Measurements from ENCODE around the gene NCBP1.

The NCBP1 gene

GRCh38 chr9:97596906-97597305 is 36.7 kb upstream of the NCBP1 start:
- in situ Hi-C loops (cut with HindIII; ENCODE audit: low sequenced_read_pairs), result no loop called here
- TF ChIP-seq, protein P1, sequence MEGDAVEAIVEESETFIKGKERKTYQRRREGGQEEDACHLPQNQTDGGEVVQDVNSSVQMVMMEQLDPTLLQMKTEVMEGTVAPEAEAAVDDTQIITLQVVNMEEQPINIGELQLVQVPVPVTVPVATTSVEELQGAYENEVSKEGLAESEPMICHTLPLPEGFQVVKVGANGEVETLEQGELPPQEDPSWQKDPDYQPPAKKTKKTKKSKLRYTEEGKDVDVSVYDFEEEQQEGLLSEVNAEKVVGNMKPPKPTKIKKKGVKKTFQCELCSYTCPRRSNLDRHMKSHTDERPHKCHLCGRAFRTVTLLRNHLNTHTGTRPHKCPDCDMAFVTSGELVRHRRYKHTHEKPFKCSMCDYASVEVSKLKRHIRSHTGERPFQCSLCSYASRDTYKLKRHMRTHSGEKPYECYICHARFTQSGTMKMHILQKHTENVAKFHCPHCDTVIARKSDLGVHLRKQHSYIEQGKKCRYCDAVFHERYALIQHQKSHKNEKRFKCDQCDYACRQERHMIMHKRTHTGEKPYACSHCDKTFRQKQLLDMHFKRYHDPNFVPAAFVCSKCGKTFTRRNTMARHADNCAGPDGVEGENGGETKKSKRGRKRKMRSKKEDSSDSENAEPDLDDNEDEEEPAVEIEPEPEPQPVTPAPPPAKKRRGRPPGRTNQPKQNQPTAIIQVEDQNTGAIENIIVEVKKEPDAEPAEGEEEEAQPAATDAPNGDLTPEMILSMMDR (IDR thresholded peaks at IDR 0.05; ENCODE audit: low read depth, low read length), result no peak
- H3K4me3 ChIP-seq (ENCODE audit: low read depth, low read length), result no peak overlapping the region
- DNase-seq (ENCODE audit: low read depth, low spot score), result no peak

- DNase-seq (ENCODE audit: low read depth, low spot score), result peak; percentile 80
- TF ChIP-seq, protein P1 (IDR thresholded peaks at IDR 0.05; ENCODE audit: low read depth, low read length), result peak; percentile 94
- in situ Hi-C loops (cut with HindIII; ENCODE audit: low sequenced_read_pairs), result no loop called here
- H3K4me3 ChIP-seq (ENCODE audit: low read depth, low read length), result no peak overlapping the region
Measured at GRCh38 chr9:97598461-97599288, 34.9 kb upstream of the NCBP1 start.

- TF ChIP-seq, protein P1 (IDR thresholded peaks at IDR 0.05; ENCODE audit: low read depth, low read length), result no peak
- in situ Hi-C loops (cut with HindIII; ENCODE audit: low sequenced_read_pairs), result no loop called here
- H3K4me3 ChIP-seq (ENCODE audit: low read depth, low read length), result no peak overlapping the region
- DNase-seq (ENCODE audit: low read depth, low spot score), result no peak
Measured at GRCh38 chr9:97599314-97599846, 34.2 kb upstream of the NCBP1 start.

DNA sequence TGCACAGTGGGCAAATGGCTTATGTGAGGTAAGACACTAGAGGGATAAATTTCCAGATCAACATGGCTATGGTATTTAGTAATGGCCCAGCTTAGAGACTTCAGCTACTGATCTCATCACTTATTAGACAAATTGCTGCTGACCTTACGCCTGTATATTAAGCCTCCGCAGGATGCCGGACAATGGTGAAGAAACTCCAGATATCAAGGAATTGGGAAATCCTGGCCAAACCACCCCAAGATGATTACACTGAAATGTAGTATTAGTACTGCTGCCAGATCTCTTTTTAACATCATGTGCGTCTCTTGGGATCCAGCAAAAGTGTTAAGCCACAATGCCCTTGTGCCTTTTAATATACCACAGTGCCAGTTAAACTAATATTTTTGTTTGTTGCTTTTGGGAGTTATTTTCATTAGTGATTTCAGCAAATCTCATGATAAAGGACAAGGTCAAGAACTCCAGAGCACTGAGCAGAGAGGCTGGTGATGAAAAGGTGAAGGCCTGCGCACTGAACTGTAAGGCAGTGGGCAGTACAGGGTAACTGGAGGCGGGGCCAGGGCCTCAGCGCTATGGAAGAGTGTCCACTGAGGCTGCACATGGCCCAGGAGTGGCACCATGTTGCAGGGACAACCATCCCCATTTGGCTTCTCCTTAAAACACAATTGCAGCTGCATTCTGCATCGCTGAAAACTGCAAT is 32.9 kb upstream of the NCBP1 start:
- TF ChIP-seq, protein P1 (IDR thresholded peaks at IDR 0.05; ENCODE audit: low read depth, low read length), result no peak
- no peak for DNase-seq (ENCODE audit: low read depth, low spot score)
- in situ Hi-C loops (cut with HindIII; ENCODE audit: low sequenced_read_pairs), result no loop called here
- no peak overlapping the region for H3K4me3 ChIP-seq (ENCODE audit: low read depth, low read length)

DNA sequence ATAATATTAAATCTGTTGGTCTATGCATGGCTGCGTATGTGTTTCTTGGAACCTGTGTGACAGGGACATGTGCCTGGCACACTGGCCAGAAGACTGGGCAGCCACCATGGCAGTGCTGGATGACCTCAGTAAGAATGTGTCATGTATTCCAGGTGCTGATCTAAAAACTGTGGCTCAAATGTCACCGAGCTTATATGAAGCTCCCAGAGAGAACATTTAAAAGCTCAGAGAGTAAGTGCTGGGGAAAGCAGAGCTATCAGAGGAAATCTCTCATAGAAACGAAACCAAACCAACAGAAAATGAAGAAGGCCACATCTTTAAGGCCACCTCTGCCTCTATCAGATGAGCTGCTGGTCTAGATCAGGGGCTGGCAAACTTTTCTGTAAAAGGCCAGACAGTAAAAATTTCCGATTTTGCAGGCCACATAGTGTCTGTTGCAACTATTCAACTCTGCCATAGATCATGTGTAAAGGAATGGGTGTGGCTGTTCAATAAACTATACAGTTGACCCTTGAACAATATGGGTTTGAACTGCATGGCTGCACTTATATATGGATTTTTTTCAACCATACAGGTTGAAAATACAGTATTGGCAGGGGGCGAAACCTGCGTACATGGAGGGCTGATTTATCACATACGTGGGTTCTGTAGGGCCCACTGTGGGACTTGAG is 32.3 kb upstream of the NCBP1 start:
- in situ Hi-C loops (cut with HindIII; ENCODE audit: low sequenced_read_pairs), result no loop called here
- H3K4me3 ChIP-seq (ENCODE audit: low read depth, low read length), result no peak overlapping the region
- TF ChIP-seq, protein P1 (IDR thresholded peaks at IDR 0.05; ENCODE audit: low read depth, low read length), result no peak
- DNase-seq (ENCODE audit: low read depth, low spot score), result no peak

DNA sequence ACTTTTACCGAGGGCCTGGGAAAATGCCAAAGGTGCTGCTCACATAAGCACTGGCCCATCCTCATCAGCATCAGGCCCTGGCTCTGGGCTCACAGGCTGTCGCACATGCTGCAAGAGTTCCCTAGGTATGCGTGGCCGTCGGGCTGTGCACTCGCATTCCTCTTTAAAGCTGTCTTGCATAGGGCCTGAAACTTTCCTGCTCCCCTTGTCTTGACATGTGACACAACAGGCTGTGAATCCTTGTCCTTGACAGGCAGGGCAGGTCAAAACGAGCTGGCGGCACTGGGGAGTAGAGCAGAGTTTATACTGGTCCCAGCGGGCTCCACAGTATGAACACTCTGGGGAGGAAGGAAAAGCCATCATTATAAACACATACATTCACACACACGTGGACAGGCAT is 31.2 kb upstream of the NCBP1 start:
- TF ChIP-seq, protein P1 (IDR thresholded peaks at IDR 0.05; ENCODE audit: low read depth, low read length), result no peak
- no peak for DNase-seq (ENCODE audit: low read depth, low spot score)
- in situ Hi-C loops (cut with HindIII; ENCODE audit: low sequenced_read_pairs), result no loop called here
- no peak overlapping the region for H3K4me3 ChIP-seq (ENCODE audit: low read depth, low read length)

All from astrocyte of the spinal cord (primary cell).